CD14-positive monocyte (primary cell): ENCODE measurements around the gene SMTNL1. TPM values are rescaled to one million over a fixed set of nuclear protein-coding genes. Genes with fewer than 3 reads are reported as not detected.

Experiments used
- DNase-seq, 3 donors: peaks; one replicate each; pipeline ENCODE4 v3.0.0-alpha.2; 2011 to 2022
- H2AFZ ChIP-seq: 2 replicates; pipeline ENCODE4 v1.6.0; 2012; ENCODE audit warnings: mild to moderate bottlenecking, low read depth, low read length, inconsistent platforms; ENCODE audit not compliant: insufficient read depth, poor library complexity, severe bottlenecking
- H3K27ac ChIP-seq, 2 donors: 1 replicate in 1 of 2; 2 replicates in 1 of 2; pipeline ENCODE4 v1.5.1; 2012 to 2013; ENCODE audit warnings: low read length in 2 of 2, control low read depth in 1 of 2, inconsistent platforms in 1 of 2, low read depth in 1 of 2, mild to moderate bottlenecking in 1 of 2
- H3K27me3 ChIP-seq, 2 donors: one replicate each; pipeline versions ENCODE4 v1.6.0 to v1.6.1; 2011 to 2013; ENCODE audit warnings: low read length in 2 of 2; ENCODE audit not compliant: control insufficient read depth in 2 of 2, insufficient read depth in 2 of 2
- H3K36me3 ChIP-seq, 2 donors: replicated peaks in 1 of 2; 1 replicate in 1 of 2; 2 replicates in 1 of 2; pipeline versions ENCODE4 v1.5.1 to v1.6.1; 2012 to 2013; ENCODE audit warnings: low read length in 2 of 2, control low read depth in 1 of 2, inconsistent platforms in 1 of 2, mild to moderate bottlenecking in 1 of 2; ENCODE audit not compliant: insufficient read depth in 2 of 2, control insufficient read depth in 1 of 2
- H3K4me1 ChIP-seq, 2 donors: 1 replicate in 1 of 2; 2 replicates in 1 of 2; pipeline versions ENCODE4 v1.5.1 to v1.6.1; 2012 to 2013; ENCODE audit warnings: low read length in 2 of 2, control low read depth in 1 of 2, inconsistent platforms in 1 of 2, mild to moderate bottlenecking in 1 of 2, moderate library complexity in 1 of 2; ENCODE audit not compliant: insufficient read depth in 2 of 2, control insufficient read depth in 1 of 2
- H3K4me2 ChIP-seq: replicated peaks from 2 replicates; pipeline ENCODE3; 2012; ENCODE audit warnings: low read length, moderate library complexity, mild to moderate bottlenecking; ENCODE audit not compliant: poor library complexity, severe bottlenecking; ENCODE audit errors: extremely low read depth
- H3K4me3 ChIP-seq, 3 experiments: fragments of 200-600 bp in 1 of 3; sonication (generic) in 1 of 3; replicated peaks in 1 of 3; 1 replicate in 2 of 3; 2 replicates in 1 of 3; pipeline ENCODE4 v1.5.1; 2011 to 2013; ENCODE audit warnings: low read length in 3 of 3, mild to moderate bottlenecking in 3 of 3, control low read depth in 2 of 3, low read depth in 2 of 3, inconsistent platforms in 1 of 3, moderate library complexity in 1 of 3
- H3K79me2 ChIP-seq: 2 replicates; pipeline ENCODE4 v1.6.0; 2012; ENCODE audit warnings: mild to moderate bottlenecking, control low read depth, inconsistent platforms, low read length, moderate library complexity; ENCODE audit not compliant: insufficient read depth
- H3K9ac ChIP-seq: 2 replicates; pipeline ENCODE4 v1.6.0; 2017; ENCODE audit warnings: low read length, mild to moderate bottlenecking; ENCODE audit not compliant: insufficient read depth, poor library complexity, severe bottlenecking
- H3K9me3 ChIP-seq, 2 donors: replicated peaks in 1 of 2; 1 replicate in 1 of 2; 2 replicates in 1 of 2; pipeline versions ENCODE4 v1.5.1 to v1.6.1; 2012 to 2013; ENCODE audit warnings: low read length in 2 of 2, control low read depth in 1 of 2; ENCODE audit not compliant: control insufficient read depth in 1 of 2, insufficient read depth in 1 of 2
- H4K20me1 ChIP-seq: 2 replicates; pipeline ENCODE4 v1.6.0; 2012; ENCODE audit warnings: mild to moderate bottlenecking, low read length, control low read depth, moderate library complexity; ENCODE audit not compliant: insufficient read depth
- H3K27ac Mint-ChIP-seq, 7 donors: one replicate each; pipeline ENCODE4 v1.8.0; 2020; ENCODE audit warnings: mild to moderate bottlenecking in 7 of 7, mixed read lengths in 7 of 7, moderate library complexity in 6 of 7, inconsistent platforms in 2 of 7
- H3K27me3 Mint-ChIP-seq, 3 donors: one replicate each; pipeline ENCODE4 v1.8.0; 2021 to 2022; ENCODE audit warnings: low read depth in 3 of 3, mild to moderate bottlenecking in 3 of 3, mixed read lengths in 3 of 3, moderate library complexity in 3 of 3, inconsistent platforms in 1 of 3
- H3K36me3 Mint-ChIP-seq, 2 donors: one replicate each; pipeline ENCODE4 v1.8.0; 2020; ENCODE audit warnings: mixed read lengths in 2 of 2, inconsistent platforms in 1 of 2, mild to moderate bottlenecking in 1 of 2
- H3K4me1 Mint-ChIP-seq: one replicate; pipeline ENCODE4 v1.8.0; 2020; ENCODE audit warnings: mild to moderate bottlenecking, mixed read lengths
- H3K4me3 Mint-ChIP-seq, 2 donors: one replicate each; pipeline ENCODE4 v1.8.0; 2020; ENCODE audit warnings: mild to moderate bottlenecking in 2 of 2, mixed read lengths in 2 of 2, moderate library complexity in 1 of 2
- H3K9me3 Mint-ChIP-seq, 7 donors: one replicate each; pipeline ENCODE4 v1.8.0; 2020 to 2022; ENCODE audit warnings: mixed read lengths in 7 of 7, mild to moderate bottlenecking in 6 of 7, moderate library complexity in 6 of 7, inconsistent platforms in 2 of 7
- WGBS: methylation state at CpG from one replicate; pipeline ENCODE4 v1.1.5; 2013; ENCODE audit warnings: missing lambda C conversion rate; ENCODE audit not compliant: insufficient coverage; 5-methylcytosine and 5-hydroxymethylcytosine counted together
- intact Hi-C, 2 donors: fragments of 100-400 bp; cut with micrococcal nuclease; formaldehyde crosslinking; loops; one replicate each; pipeline versions ENCODE4 v1.15.0 to v1.15.1; 2023
- polyA plus RNA-seq, 3 donors: library from polyadenylated mRNA; depleted of rRNA in 1 of 3; unstranded in 2 of 3; stranded (reverse) in 1 of 3; fragments of 300-500 nt in 2 of 3; fragments of >200 nt in 1 of 3; fragmentation: Illumina TruSeq in 2 of 3; gene quantifications; 1 replicate in 2 of 3; 2 replicates in 1 of 3; pipeline ENCODE4 v1.2.3, GENCODE V29; 2012 to 2021
- TF ChIP-seq, protein P1 (sequence below): fragments of 200-600 bp; IDR thresholded peaks from one replicate; pipeline ENCODE4 v1.8.0; 2022; ENCODE audit warnings: antibody characterized with exemption, mild to moderate bottlenecking

SMTNL1 gene
- polyA plus RNA-seq, 3 donors, result not detected

DNA sequence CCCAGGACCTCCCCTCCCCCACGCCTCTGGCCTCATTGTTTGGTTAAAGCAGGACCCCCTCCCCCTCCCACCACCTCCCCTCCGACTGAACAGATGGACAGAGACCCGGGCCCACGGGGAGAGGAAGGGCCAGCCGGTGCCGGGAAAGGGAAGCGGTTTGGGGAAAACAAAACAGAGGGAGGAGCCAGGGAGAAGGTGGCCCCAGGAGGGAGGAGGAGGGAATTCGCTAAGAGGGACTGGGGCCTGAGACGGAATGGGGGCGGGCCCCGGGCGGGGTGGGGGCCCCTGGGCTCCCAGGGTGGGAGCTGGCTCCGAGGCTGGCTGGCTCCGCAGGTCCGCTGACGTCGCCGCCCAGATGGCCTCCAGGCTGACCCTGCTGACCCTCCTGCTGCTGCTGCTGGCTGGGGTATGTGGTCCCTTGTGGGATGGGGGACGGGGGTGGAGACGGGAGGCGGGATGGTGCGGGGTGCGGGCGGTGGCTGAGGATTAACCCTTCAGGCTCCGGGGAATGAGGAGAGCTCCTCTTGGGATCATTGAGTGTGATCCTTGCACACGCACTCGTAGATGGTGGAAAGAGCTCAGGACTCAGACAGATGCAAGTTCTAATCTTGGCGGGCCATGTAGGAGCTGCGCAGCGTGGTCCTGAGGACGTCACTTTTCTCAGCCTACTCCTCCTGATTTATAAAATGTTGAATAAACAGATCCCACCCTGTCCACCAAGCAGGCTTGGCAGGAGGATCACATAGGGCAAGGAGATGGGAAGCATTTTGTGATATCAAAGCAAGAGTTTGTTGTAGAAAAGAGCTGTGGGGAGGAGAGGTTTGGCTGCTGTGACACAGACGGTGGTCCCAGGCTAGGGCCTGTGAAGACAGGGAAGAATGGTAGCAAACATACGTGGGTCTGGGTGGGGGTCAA, 60.8 kb downstream of the SMTNL1 start:
- peak overlapping the region; percentile 82 to 91 for H3K4me3 Mint-ChIP-seq

DNA sequence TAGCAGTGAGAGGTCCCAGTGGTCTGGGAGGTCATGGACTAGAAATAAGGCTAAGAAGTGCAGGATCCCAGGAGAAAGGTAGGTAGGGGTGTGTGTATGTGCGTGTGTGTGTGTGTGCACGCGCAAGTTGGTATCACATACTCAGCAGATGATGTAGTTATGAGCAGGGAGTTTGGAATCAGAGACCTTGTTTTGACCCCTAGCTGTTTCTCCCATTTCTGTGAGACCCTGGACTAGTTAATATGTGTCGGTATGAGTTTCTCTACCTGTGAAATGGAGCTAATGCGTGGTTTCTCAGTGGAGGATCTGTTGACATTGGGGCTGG, 61.4 kb downstream of the SMTNL1 start:
- intact Hi-C loops, result no loop called here
- Histone ChIP-seq H3K4me1 (peaks cover 9 to 18% of the 10 kb centered on the region in 2 donors), H3K27ac (no peak overlapping the region), H3K9me3 (no peaks in the 10 kb centered on the region), H2AFZ (peak overlapping the region; percentile 87), H3K4me2 (peak overlapping the region; percentile 88), H3K9ac (peak overlapping the region; percentile 58), H3K27me3 (no peaks in the 10 kb centered on the region), H3K4me3 (peak overlapping the region in 2 of 3 experiments; percentile 44 to 75), H4K20me1 (no peaks in the 10 kb centered on the region), H3K79me2 (no peaks in the 10 kb centered on the region), H3K36me3 (no peaks in the 10 kb centered on the region)
- no peak overlapping the region for H3K27ac Mint-ChIP-seq
- DNase-seq, result no peak
- peaks cover 0 to 6% (median 2%) of the 10 kb centered on the region in 3 donors for H3K27me3 Mint-ChIP-seq
- H3K4me1 Mint-ChIP-seq, result peaks cover 21% of the 10 kb centered on the region
- no peaks in the 10 kb centered on the region for H3K9me3 Mint-ChIP-seq
- TF ChIP-seq, protein P1, sequence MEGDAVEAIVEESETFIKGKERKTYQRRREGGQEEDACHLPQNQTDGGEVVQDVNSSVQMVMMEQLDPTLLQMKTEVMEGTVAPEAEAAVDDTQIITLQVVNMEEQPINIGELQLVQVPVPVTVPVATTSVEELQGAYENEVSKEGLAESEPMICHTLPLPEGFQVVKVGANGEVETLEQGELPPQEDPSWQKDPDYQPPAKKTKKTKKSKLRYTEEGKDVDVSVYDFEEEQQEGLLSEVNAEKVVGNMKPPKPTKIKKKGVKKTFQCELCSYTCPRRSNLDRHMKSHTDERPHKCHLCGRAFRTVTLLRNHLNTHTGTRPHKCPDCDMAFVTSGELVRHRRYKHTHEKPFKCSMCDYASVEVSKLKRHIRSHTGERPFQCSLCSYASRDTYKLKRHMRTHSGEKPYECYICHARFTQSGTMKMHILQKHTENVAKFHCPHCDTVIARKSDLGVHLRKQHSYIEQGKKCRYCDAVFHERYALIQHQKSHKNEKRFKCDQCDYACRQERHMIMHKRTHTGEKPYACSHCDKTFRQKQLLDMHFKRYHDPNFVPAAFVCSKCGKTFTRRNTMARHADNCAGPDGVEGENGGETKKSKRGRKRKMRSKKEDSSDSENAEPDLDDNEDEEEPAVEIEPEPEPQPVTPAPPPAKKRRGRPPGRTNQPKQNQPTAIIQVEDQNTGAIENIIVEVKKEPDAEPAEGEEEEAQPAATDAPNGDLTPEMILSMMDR, result no peak
- H3K4me3 Mint-ChIP-seq, result peak overlapping the region; percentile 82 to 91
- WGBS, result 63% methylated on average over 5 of the region's 5 CpGs
- H3K36me3 Mint-ChIP-seq, result no peaks in the 10 kb centered on the region

More for the DNA sequence above, 60.8 kb downstream of the SMTNL1 start:
- WGBS, result 1% methylated on average over 15 of the region's 33 CpGs
- intact Hi-C loops, result no loop called here
- H3K4me2 ChIP-seq, result peak overlapping the region; percentile 88
- no peaks in the 10 kb centered on the region for H3K9me3 ChIP-seq
- TF ChIP-seq, protein P1, result no peak
- H2AFZ ChIP-seq, result peak overlapping the region; percentile 87
- H3K27ac Mint-ChIP-seq, result no peak overlapping the region
- H3K36me3 Mint-ChIP-seq, result no peaks in the 10 kb centered on the region
- no peaks in the 10 kb centered on the region for H3K79me2 ChIP-seq
- peaks cover 9 to 18% of the 10 kb centered on the region in 2 donors for H3K4me1 ChIP-seq
- peaks cover 0 to 6% (median 3%) of the 10 kb centered on the region in 3 donors for H3K27me3 Mint-ChIP-seq
- DNase-seq, result peak in 1 of 3 donors; percentile 8
- no peaks in the 10 kb centered on the region for H3K27me3 ChIP-seq
- H4K20me1 ChIP-seq, result no peaks in the 10 kb centered on the region
- H3K9ac ChIP-seq, result peak overlapping the region; percentile 58
- H3K36me3 ChIP-seq, result no peaks in the 10 kb centered on the region
- H3K9me3 Mint-ChIP-seq, result no peaks in the 10 kb centered on the region
- peak overlapping the region; percentile 44 to 75 (median 46) for H3K4me3 ChIP-seq
- no peak overlapping the region for H3K27ac ChIP-seq
- peaks cover 20% of the 10 kb centered on the region for H3K4me1 Mint-ChIP-seq
